Urinary bladder (tissue), 4 donors: ENCODE results near the gene NUB1. TPM values are rescaled to one million over a fixed set of nuclear protein-coding genes. Genes with fewer than 3 reads are reported as not detected.

Experiments
- DNase-seq: peaks from one replicate; pipeline ENCODE4 v3.0.0-alpha.2; 2015; ENCODE audit errors: extremely low spot score
- H3K27ac ChIP-seq: one replicate; pipeline ENCODE4 v1.5.1; 2013; ENCODE audit warnings: low read depth, mild to moderate bottlenecking, moderate library complexity
- H3K36me3 ChIP-seq: one replicate; pipeline ENCODE4 v1.6.1; 2013; ENCODE audit warnings: mild to moderate bottlenecking, moderate library complexity; ENCODE audit not compliant: insufficient read depth
- H3K4me1 ChIP-seq: one replicate; pipeline ENCODE4 v1.6.1; 2013; ENCODE audit warnings: mild to moderate bottlenecking, moderate library complexity; ENCODE audit not compliant: insufficient read depth
- H3K4me3 ChIP-seq: one replicate; pipeline ENCODE4 v1.5.1; 2013; ENCODE audit warnings: low read depth, low read length
- WGBS: extraction: QIAGEN DNeasy Blood & Tissue Kit; methylation state at CpG from one replicate; pipeline ENCODE4 v1.1.7; 2013; 5-methylcytosine and 5-hydroxymethylcytosine counted together
- polyA plus RNA-seq: library from polyadenylated mRNA; stranded (reverse); fragments of 200-250 nt; gene quantifications from one replicate; pipeline ENCODE4 v1.2.3, GENCODE V29; 2013
- total RNA-seq: library from RNA; depleted of rRNA; stranded (reverse); fragments of >200 nt; gene quantifications from one replicate; pipeline ENCODE4 v1.2.3, GENCODE V29; 2014
- donor health status: healthy with polysubstance abuse.
- donor health status: healthy.

Gene NUB1
- total and polyA plus RNA-seq, 2 donors: 41.4 to 45.6 TPM

DNA sequence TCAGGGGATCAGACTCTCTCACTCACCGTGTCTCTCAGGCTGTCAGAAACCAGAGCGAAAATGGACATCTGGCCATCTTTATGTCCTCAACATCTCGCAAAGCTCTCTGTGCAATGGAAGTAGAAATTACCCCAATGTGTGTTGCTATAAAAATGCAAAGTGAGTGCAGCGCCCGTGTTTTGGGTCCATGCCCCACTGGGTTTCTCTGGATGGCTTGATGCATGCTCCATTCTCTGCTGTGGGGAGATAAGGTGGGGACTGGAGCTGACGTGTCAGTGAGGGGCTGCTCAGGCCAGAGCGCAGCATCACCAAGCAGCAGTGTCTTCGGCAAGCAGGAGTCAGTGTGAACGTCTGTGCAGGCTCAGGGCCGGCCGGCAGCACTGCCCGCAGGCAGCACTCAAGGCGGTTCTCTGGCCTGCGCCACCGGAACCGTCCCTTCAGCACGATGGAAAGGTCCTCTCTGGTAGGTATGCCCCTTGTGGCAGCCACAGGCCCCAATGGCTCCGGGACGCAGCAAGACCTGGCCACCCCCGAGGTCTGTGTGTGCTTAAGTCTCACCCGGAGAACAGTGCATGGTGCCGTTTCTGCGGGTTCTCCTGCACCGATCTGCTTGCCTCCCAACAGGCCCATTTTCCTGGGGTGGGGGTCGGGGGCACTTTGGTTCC is 38.1 kb downstream of the NUB1 start:
- 91% methylated on average over 25 of the region's 25 CpGs for WGBS
- peaks cover 4% of the 10 kb centered on the region for H3K36me3 ChIP-seq

GRCh38 chr7:151380199-151381097 is 38.8 kb downstream of the NUB1 start:
- no peak overlapping the region for H3K4me3 ChIP-seq
- 89% methylated on average over 32 of the region's 32 CpGs for WGBS
- peaks cover 4% of the 10 kb centered on the region for H3K36me3 ChIP-seq
- H3K4me1 ChIP-seq: no peaks in the 10 kb centered on the region
- DNase-seq: no peak
- no peak overlapping the region for H3K27ac ChIP-seq

More for the DNA sequence above, 38.1 kb downstream of the NUB1 start:
- no peak for DNase-seq
- H3K27ac ChIP-seq: no peak overlapping the region
- no peak overlapping the region for H3K4me3 ChIP-seq
- H3K4me1 ChIP-seq: no peaks in the 10 kb centered on the region

GRCh38 chr7:151381098-151381347 is 39.4 kb downstream of the NUB1 start:
- 43% methylated on average over 7 of the region's 7 CpGs for WGBS
- no peak overlapping the region for H3K27ac ChIP-seq
- DNase-seq: no peak
- H3K36me3 ChIP-seq: peaks cover 4% of the 10 kb centered on the region
- H3K4me1 ChIP-seq: no peaks in the 10 kb centered on the region
- no peak overlapping the region for H3K4me3 ChIP-seq

DNA sequence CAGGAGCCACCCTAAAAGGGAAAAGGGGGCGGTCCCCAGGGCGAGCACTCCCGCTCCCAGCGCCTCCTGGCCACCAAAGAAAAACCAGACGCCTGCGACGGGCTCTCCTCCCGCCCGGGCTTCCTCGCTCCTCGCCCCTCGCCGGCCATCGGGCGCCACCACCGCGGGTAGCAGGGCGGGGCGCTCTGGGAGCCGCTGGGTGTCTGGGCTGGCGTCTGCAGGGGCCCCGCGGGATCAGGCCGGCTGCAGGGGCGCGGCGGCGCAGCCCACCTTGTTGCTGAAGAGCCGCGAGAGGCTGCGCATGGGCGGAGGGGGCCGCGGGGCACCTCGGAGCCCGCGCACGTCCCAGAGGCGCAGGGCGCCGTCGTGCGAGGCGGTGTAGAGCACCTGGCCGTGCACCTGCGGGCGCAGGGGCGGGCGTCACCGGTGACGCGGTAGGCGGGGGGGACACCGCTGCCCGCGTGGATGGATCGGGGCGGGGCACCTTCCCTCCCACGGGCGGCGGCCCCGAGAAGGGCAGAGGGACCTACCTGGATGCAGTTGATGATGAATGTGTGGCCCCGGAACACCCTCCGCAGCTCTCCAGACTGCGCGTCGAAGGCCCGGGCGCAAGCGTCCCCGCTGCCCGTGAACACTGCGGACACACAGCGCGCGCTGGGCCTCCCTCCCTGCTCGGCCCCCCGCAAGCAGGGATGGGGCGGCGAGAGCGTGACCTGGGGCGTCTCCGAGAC is 39.9 kb downstream of the NUB1 start:
- Histone ChIP-seq H3K4me1 (no peaks in the 10 kb centered on the region), H3K27ac (no peak overlapping the region), H3K36me3 (peaks cover 4% of the 10 kb centered on the region), H3K4me3 (peak overlapping the region; percentile 10)
- DNase-seq: no peak
- 11% methylated on average over 83 of the region's 83 CpGs for WGBS

DNA sequence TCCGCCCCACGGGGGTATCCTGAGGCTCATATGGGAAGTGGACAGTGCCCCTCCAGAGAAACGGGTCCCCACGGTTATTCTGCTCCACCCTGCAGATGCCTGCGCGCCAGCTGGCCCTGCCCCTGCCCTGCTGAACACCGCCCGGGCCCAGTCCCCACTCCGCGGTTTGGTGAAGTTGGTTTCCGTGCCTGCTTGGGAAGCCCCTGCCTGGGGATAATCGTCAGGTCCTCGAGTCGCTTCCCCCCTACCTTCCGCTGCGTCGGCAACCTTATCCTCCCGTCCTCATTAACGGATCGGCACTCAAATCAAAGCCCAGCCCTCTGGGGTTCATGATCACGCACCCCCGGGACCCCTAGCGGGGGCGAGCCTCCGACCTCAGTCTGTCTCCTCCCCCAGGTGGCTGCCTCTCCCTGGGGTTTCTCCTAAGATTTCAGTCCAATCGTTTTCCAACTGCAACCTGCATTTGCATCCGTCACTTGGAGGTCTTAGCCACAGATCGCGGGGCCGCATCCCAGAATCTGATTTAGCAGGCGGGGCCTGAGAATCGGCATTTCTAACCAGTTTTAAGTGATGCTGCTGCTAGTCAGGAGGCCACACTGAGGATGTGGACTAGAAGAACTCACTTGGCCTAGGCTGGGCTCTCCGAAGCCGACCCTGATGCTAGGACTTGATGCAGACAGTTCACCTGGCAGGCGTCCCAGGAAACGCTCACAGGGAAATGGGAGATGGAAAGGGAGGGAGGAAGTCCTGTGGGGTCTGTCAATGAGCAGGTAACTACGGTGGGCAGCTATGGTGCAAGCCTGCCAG is 40.7 kb downstream of the NUB1 start:
- no peak overlapping the region for H3K27ac ChIP-seq
- H3K4me1 ChIP-seq: no peaks in the 10 kb centered on the region
- DNase-seq: no peak
- H3K36me3 ChIP-seq: peaks cover 2% of the 10 kb centered on the region
- WGBS: 36% methylated on average over 37 of the region's 37 CpGs
- H3K4me3 ChIP-seq: peak overlapping the region; percentile 7

DNA sequence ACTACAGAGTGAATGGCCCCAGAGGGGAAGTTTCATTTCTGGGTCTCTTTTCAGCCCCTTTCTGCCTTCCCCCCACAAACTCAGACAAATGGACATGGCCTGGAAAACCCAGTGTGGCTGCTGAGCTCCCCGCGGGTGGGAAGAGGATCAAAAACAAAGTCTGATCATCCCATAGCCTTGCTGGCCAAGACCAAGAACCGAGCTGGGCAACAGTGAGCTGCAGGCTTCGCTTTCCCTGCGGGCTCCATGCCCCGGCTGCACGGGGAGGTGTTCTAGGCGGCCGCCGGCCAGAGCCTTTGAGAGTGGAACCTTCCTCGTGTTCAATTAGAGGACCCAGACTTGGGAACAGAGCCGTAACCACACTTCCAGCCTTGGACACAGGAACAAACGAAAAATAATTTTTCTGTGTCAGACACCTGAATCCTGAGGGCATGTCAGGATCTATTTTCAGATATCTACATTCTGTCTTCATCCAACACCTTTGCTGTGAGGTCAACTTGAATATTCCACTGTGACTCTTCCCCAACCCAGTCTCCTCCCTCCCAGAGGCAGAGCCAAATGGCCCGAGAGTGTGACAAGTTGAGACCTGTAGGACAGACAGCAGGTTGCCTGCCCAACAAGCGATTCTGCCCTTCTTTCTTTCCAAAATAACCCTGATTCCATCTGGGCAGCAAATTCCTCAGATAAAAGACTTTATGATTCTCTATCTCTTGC is 42.2 kb downstream of the NUB1 start:
- Histone ChIP-seq H3K36me3 (no peaks in the 10 kb centered on the region), H3K4me1 (no peaks in the 10 kb centered on the region), H3K4me3 (no peak overlapping the region), H3K27ac (no peak overlapping the region)
- DNase-seq: no peak
- 85% methylated on average over 15 of the region's 15 CpGs for WGBS

GRCh38 chr7:151384352-151384697 is 42.7 kb downstream of the NUB1 start:
- Histone ChIP-seq H3K27ac (no peak overlapping the region), H3K4me1 (no peaks in the 10 kb centered on the region), H3K4me3 (no peak overlapping the region), H3K36me3 (no peaks in the 10 kb centered on the region)
- WGBS: 87% methylated on average over 6 of the region's 6 CpGs
- DNase-seq: no peak

DNA sequence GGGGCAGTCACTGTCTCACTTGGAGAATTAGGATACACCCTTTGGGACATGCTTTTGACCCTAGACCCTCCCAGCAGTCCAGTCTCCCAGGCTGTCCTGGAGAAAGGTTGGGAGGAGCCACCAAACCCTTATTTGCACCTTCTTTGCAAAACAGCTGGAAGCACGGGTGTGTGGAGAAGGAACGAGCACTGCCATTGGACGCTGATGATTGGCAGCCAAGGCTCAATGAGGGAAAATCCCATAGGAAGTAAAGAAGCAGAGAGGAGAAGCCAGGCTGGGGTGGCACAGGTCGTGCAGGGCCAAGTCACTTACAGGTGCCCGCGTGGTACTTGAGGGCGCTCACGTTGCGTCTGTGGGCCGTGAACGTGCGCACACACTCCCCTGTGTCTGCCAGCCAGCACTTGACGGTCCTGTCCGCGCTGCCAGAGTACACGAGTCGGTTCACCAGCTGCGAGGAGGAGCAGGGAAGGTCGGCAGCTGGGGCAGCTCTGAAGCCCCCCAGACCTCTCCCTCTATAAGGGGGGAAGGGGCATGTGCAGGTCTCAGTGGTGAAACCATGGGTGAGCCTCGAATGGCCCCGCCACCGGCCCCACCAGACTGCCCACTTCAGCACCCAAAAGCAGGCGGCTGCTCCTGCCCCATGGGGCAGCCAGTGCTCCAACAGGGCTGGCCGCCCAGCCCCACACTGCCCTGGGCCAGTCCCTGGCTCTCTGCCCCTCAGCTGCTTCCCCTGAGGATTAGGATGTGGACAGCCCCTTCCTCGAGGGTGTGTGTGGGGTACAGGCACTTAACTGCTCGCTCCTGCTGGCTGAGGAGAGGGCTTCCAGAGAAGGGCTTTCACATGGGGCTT is 43.4 kb downstream of the NUB1 start:
- no peaks in the 10 kb centered on the region for H3K36me3 ChIP-seq
- no peak for DNase-seq
- no peak overlapping the region for H3K4me3 ChIP-seq
- no peaks in the 10 kb centered on the region for H3K4me1 ChIP-seq
- no peak overlapping the region for H3K27ac ChIP-seq
- WGBS: 91% methylated on average over 26 of the region's 26 CpGs

- no peak overlapping the region for H3K4me3 ChIP-seq
- H3K27ac ChIP-seq: no peak overlapping the region
- H3K36me3 ChIP-seq: no peaks in the 10 kb centered on the region
- H3K4me1 ChIP-seq: no peaks in the 10 kb centered on the region
- WGBS: 74% methylated on average over 26 of the region's 26 CpGs
- no peak for DNase-seq
These were observed 44.2 kb downstream of the NUB1 start for GRCh38 chr7:151385626-151386300.

- 76% methylated on average over 16 of the region's 16 CpGs for WGBS
- DNase-seq: no peak
- Histone ChIP-seq H3K4me1 (no peaks in the 10 kb centered on the region), H3K36me3 (no peaks in the 10 kb centered on the region), H3K4me3 (no peak overlapping the region), H3K27ac (no peak overlapping the region)
These were observed 44.9 kb downstream of the NUB1 start for GRCh38 chr7:151386301-151387160.
